ENCODE measurements around the gene ATAT1.
A peak's percentile ranks its signal among the peaks of the same experiment; 100 is the strongest.

The ATAT1 gene

GRCh38 chr6:30619561-30619960 lies 7.1 kb upstream of the ATAT1 start:
- Histone ChIP-seq H3K27ac (ENCODE audit: low read length) (no peak overlapping the region), H3K36me3 (ENCODE audit: control insufficient read depth in 2 of 2, insufficient read depth in 2 of 2, low read length in 2 of 2) (peaks cover 32% of the 10 kb centered on the region in 2 donors), H3K9me3 (ENCODE audit: control insufficient read depth in 2 of 2, low read length in 2 of 2) (no peaks in the 10 kb centered on the region), H3K4me3 (ENCODE audit: low read length in 2 of 2) (no peak overlapping the region), H3K27me3 (ENCODE audit: control insufficient read depth in 1 of 2, insufficient read depth in 2 of 2, low read length in 2 of 2) (no peaks in the 10 kb centered on the region), H3K4me1 (ENCODE audit: control insufficient read depth, insufficient read depth, low read length) (peaks cover 7% of the 10 kb centered on the region), H3K9ac (ENCODE audit: low read length in 2 of 2) (no peak overlapping the region)

GRCh38 chr6:30625511-30625910 lies 1.2 kb upstream of the ATAT1 start:
- no peaks in the 10 kb centered on the region for H3K9me3 ChIP-seq (ENCODE audit: control insufficient read depth in 2 of 2, low read length in 2 of 2)
- H3K36me3 ChIP-seq (ENCODE audit: control insufficient read depth in 2 of 2, insufficient read depth in 2 of 2, low read length in 2 of 2) = peaks cover 32 to 39% of the 10 kb centered on the region in 2 donors
- H3K9ac ChIP-seq (ENCODE audit: low read length in 2 of 2) = no peak overlapping the region
- no peaks in the 10 kb centered on the region for H3K27me3 ChIP-seq (ENCODE audit: control insufficient read depth in 1 of 2, insufficient read depth in 2 of 2, low read length in 2 of 2)
- H3K4me3 ChIP-seq (ENCODE audit: low read length in 2 of 2) = no peak overlapping the region
- H3K27ac ChIP-seq (ENCODE audit: low read length) = peak overlapping the region; percentile 97
- peaks cover 16% of the 10 kb centered on the region for H3K4me1 ChIP-seq (ENCODE audit: control insufficient read depth, insufficient read depth, low read length)

GRCh38 chr6:30635834-30636233 lies 9.2 kb downstream of the ATAT1 start:
- no peaks in the 10 kb centered on the region for H3K9me3 ChIP-seq (ENCODE audit: control insufficient read depth in 2 of 2, low read length in 2 of 2)
- no peaks in the 10 kb centered on the region for H3K27me3 ChIP-seq (ENCODE audit: control insufficient read depth in 1 of 2, insufficient read depth in 2 of 2, low read length in 2 of 2)
- H3K36me3 ChIP-seq (ENCODE audit: control insufficient read depth in 2 of 2, insufficient read depth in 2 of 2, low read length in 2 of 2) = peaks cover 14 to 15% of the 10 kb centered on the region in 2 donors
- no peak overlapping the region for H3K9ac ChIP-seq (ENCODE audit: low read length in 2 of 2)
- H3K27ac ChIP-seq (ENCODE audit: low read length) = no peak overlapping the region
- H3K4me3 ChIP-seq (ENCODE audit: low read length in 2 of 2) = no peak overlapping the region
- H3K4me1 ChIP-seq (ENCODE audit: control insufficient read depth, insufficient read depth, low read length) = no peaks in the 10 kb centered on the region

GRCh38 chr6:30640481-30640880 lies 13.8 kb downstream of the ATAT1 start:
- no peak overlapping the region for H3K27ac ChIP-seq (ENCODE audit: low read length)
- H3K4me1 ChIP-seq (ENCODE audit: control insufficient read depth, insufficient read depth, low read length) = no peaks in the 10 kb centered on the region
- H3K9ac ChIP-seq (ENCODE audit: low read length in 2 of 2) = no peak overlapping the region
- peaks cover 15 to 18% of the 10 kb centered on the region in 2 donors for H3K36me3 ChIP-seq (ENCODE audit: control insufficient read depth in 2 of 2, insufficient read depth in 2 of 2, low read length in 2 of 2)
- no peaks in the 10 kb centered on the region for H3K9me3 ChIP-seq (ENCODE audit: control insufficient read depth in 2 of 2, low read length in 2 of 2)
- no peak overlapping the region for H3K4me3 ChIP-seq (ENCODE audit: low read length in 2 of 2)
- no peaks in the 10 kb centered on the region for H3K27me3 ChIP-seq (ENCODE audit: control insufficient read depth in 1 of 2, insufficient read depth in 2 of 2, low read length in 2 of 2)

DNA sequence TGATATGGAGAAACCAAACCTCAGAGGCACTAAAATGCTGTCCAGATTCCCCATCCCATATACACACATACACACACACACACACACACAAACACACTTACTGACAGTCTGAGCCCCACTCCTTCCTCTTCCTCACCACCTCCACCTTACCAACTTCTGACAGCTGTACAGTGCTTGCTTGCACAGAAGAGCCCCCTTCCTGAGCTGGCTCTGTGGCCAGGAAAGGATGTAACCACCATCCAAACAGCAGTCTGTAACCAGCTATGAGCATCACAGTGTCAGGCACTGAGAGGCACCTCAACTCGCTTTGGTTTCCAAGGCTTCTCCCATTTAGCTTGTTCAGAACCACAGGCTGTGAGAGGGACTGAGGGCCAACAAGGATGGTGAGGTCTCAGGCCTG lies 14.4 kb downstream of the ATAT1 start:
- no peak overlapping the region for H3K4me3 ChIP-seq (ENCODE audit: low read length in 2 of 2)
- no peaks in the 10 kb centered on the region for H3K9me3 ChIP-seq (ENCODE audit: control insufficient read depth in 2 of 2, low read length in 2 of 2)
- H3K4me1 ChIP-seq (ENCODE audit: control insufficient read depth, insufficient read depth, low read length) = no peaks in the 10 kb centered on the region
- no peaks in the 10 kb centered on the region for H3K27me3 ChIP-seq (ENCODE audit: control insufficient read depth in 1 of 2, insufficient read depth in 2 of 2, low read length in 2 of 2)
- H3K36me3 ChIP-seq (ENCODE audit: control insufficient read depth in 2 of 2, insufficient read depth in 2 of 2, low read length in 2 of 2) = peaks cover 15 to 18% of the 10 kb centered on the region in 2 donors
- no peak overlapping the region for H3K27ac ChIP-seq (ENCODE audit: low read length)
- no peak overlapping the region for H3K9ac ChIP-seq (ENCODE audit: low read length in 2 of 2)

DNA sequence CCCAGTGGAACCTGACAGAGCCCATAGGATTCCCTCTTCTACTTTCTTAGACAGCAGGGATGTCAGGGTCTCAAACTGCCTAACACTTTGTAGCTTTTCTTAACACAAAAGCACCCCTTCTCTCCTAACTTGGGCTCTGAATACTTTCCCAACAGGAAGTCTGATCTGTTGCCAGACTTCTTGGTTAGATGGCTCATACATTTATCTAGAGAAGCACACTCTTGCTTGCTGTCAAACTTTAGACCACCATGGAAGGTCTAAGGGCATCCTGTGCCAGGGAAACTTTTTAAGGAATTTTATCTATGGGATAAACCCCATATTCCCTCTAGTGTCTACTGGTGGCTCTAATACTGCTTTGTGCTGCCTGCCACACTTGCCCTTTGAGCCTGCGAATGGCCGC lies 17.0 kb downstream of the ATAT1 start:
- Histone ChIP-seq H3K9ac (ENCODE audit: low read length in 2 of 2) (no peak overlapping the region), H3K9me3 (ENCODE audit: control insufficient read depth in 2 of 2, low read length in 2 of 2) (no peaks in the 10 kb centered on the region), H3K4me3 (ENCODE audit: low read length in 2 of 2) (no peak overlapping the region), H3K27ac (ENCODE audit: low read length) (no peak overlapping the region), H3K27me3 (ENCODE audit: control insufficient read depth in 1 of 2, insufficient read depth in 2 of 2, low read length in 2 of 2) (no peaks in the 10 kb centered on the region), H3K4me1 (ENCODE audit: control insufficient read depth, insufficient read depth, low read length) (peaks cover 12% of the 10 kb centered on the region), H3K36me3 (ENCODE audit: control insufficient read depth in 2 of 2, insufficient read depth in 2 of 2, low read length in 2 of 2) (peaks cover 15 to 18% of the 10 kb centered on the region in 2 donors)

DNA sequence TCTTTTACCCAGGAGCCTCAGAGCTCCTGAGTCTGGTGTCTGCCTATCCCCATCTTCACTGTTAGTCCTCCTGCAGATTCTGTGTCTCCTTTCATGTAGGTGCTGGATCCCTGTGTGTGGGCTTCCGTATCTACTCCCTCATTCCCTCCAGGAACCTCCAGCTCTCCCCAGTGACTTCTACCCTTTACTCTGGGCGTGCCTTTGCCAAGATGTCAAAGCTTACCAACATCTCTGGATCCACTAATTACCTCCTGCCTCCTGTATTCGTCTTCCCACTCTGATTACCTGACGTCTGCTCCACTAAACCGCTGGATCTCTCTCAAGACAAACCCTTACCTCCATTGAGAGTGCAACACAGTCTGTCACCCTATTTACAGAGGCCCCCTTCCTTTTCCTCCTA lies 18.1 kb downstream of the ATAT1 start:
- Histone ChIP-seq H3K9me3 (ENCODE audit: control insufficient read depth in 2 of 2, low read length in 2 of 2) (no peaks in the 10 kb centered on the region), H3K4me1 (ENCODE audit: control insufficient read depth, insufficient read depth, low read length) (peaks cover 12% of the 10 kb centered on the region), H3K27ac (ENCODE audit: low read length) (no peak overlapping the region), H3K9ac (ENCODE audit: low read length in 2 of 2) (no peak overlapping the region), H3K36me3 (ENCODE audit: control insufficient read depth in 2 of 2, insufficient read depth in 2 of 2, low read length in 2 of 2) (peaks cover 17 to 22% of the 10 kb centered on the region in 2 donors), H3K27me3 (ENCODE audit: control insufficient read depth in 1 of 2, insufficient read depth in 2 of 2, low read length in 2 of 2) (no peaks in the 10 kb centered on the region), H3K4me3 (ENCODE audit: low read length in 2 of 2) (no peak overlapping the region)

- peak overlapping the region; percentile 87 for H3K27ac ChIP-seq (ENCODE audit: low read length)
- H3K4me3 ChIP-seq (ENCODE audit: low read length in 2 of 2) = no peak overlapping the region
- H3K9ac ChIP-seq (ENCODE audit: low read length in 2 of 2) = peak overlapping the region in 1 of 2 donors; percentile 55
Measured at GRCh38 chr6:30645989-30646388, 19.3 kb downstream of the ATAT1 start.

GRCh38 chr6:30646450-30647241 lies 20.0 kb downstream of the ATAT1 start, which contains the start of gene C6orf136:
Gene C6orf136, plus strand, starts transcription at chr6:30647133. Its CDS starts 99 bp downstream, at chr6:30647232.
- Histone ChIP-seq H3K27ac (ENCODE audit: low read length) (peak within 1 kb of the TSS; percentile 87), H3K4me3 (ENCODE audit: low read length in 2 of 2) (peak within 1 kb of the TSS; percentile 85 to 95), H3K9ac (ENCODE audit: low read length in 2 of 2) (peak within 1 kb of the TSS; percentile 84 to 88), H3K27me3 (ENCODE audit: control insufficient read depth in 1 of 2, insufficient read depth in 2 of 2, low read length in 2 of 2) (no peaks in the 10 kb centered on the region), H3K4me1 (ENCODE audit: control insufficient read depth, insufficient read depth, low read length) (peaks cover 12% of the 10 kb centered on the region), H3K9me3 (ENCODE audit: control insufficient read depth in 2 of 2, low read length in 2 of 2) (no peaks in the 10 kb centered on the region), H3K36me3 (ENCODE audit: control insufficient read depth in 2 of 2, insufficient read depth in 2 of 2, low read length in 2 of 2) (peaks cover 13 to 18% of the 10 kb centered on the region in 2 donors)

More at GRCh38 chr6:30645989-30646388, 19.3 kb downstream of the ATAT1 start:
- peaks cover 12% of the 10 kb centered on the region for H3K4me1 ChIP-seq (ENCODE audit: control insufficient read depth, insufficient read depth, low read length)
- H3K36me3 ChIP-seq (ENCODE audit: control insufficient read depth in 2 of 2, insufficient read depth in 2 of 2, low read length in 2 of 2) = peaks cover 12 to 17% of the 10 kb centered on the region in 2 donors
- H3K9me3 ChIP-seq (ENCODE audit: control insufficient read depth in 2 of 2, low read length in 2 of 2) = no peaks in the 10 kb centered on the region
- H3K27me3 ChIP-seq (ENCODE audit: control insufficient read depth in 1 of 2, insufficient read depth in 2 of 2, low read length in 2 of 2) = no peaks in the 10 kb centered on the region

DNA sequence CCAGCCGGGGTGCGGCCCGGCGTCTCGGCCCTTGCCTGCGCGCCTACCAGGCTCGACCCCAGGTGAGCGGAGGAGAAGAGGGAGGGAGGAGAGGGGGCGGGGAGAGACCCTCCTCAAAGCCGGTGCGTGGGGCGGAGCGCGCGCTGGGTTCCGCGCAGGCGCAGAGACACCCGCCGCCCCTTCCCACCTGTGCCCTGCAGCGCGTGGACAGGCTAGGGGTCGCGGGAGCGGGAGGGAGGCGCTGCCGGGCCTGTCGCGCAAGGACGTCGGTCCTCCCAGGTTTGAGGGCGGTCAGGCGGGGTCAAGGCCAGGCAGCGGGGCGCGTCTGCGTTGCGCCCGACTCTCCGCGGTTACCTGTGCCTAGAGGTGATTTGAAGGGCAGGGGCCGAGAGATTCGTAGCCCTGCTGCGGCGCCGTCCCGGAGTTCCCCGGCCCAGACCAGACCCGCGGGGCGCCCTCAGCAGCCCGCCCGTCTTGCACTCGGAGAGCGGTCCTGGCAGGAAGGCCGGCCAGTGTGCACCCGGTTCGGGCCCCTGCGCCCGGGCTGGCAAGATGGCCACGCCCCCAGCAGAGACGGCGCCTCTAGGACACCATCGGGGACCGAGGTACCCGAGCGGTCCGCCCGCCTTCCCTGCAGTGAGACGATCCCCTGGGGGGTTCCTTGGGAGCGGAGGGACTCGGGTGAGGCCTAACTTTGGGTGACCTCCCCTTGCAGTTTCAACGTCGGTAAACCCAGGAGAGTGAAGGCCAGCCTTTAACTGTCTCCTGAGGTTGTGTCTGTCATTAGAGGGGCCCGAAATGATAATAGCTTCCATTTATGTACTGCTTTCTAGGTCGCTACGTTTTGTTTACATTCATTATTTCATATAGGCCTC lies 20.8 kb downstream of the ATAT1 start:
- H3K36me3 ChIP-seq (ENCODE audit: control insufficient read depth in 2 of 2, insufficient read depth in 2 of 2, low read length in 2 of 2) = peaks cover 19 to 20% of the 10 kb centered on the region in 2 donors
- no peaks in the 10 kb centered on the region for H3K9me3 ChIP-seq (ENCODE audit: control insufficient read depth in 2 of 2, low read length in 2 of 2)
- H3K9ac ChIP-seq (ENCODE audit: low read length in 2 of 2) = peak overlapping the region; percentile 84 to 88
- H3K27ac ChIP-seq (ENCODE audit: low read length) = peak overlapping the region; percentile 87
- peak overlapping the region; percentile 85 to 95 for H3K4me3 ChIP-seq (ENCODE audit: low read length in 2 of 2)
- H3K27me3 ChIP-seq (ENCODE audit: control insufficient read depth in 1 of 2, insufficient read depth in 2 of 2, low read length in 2 of 2) = no peaks in the 10 kb centered on the region
- peaks cover 12% of the 10 kb centered on the region for H3K4me1 ChIP-seq (ENCODE audit: control insufficient read depth, insufficient read depth, low read length)
